GM19023 (cell line): ENCODE results near the gene PDPK1.
"Not testable (repeated sequence)": the region's sequence is repeated elsewhere in the genome, so short reads cannot be mapped to it uniquely, and the experiment has no call there.

Experiments used
- ATAC-seq: cut with Tn5 transposase; IDR thresholded peaks from one replicate; pipeline ENCODE4 v1.9.1; 2021; ENCODE audit warnings: mild to moderate bottlenecking, moderate library complexity; ENCODE audit not compliant: unreplicated experiment

PDPK1 gene

DNA sequence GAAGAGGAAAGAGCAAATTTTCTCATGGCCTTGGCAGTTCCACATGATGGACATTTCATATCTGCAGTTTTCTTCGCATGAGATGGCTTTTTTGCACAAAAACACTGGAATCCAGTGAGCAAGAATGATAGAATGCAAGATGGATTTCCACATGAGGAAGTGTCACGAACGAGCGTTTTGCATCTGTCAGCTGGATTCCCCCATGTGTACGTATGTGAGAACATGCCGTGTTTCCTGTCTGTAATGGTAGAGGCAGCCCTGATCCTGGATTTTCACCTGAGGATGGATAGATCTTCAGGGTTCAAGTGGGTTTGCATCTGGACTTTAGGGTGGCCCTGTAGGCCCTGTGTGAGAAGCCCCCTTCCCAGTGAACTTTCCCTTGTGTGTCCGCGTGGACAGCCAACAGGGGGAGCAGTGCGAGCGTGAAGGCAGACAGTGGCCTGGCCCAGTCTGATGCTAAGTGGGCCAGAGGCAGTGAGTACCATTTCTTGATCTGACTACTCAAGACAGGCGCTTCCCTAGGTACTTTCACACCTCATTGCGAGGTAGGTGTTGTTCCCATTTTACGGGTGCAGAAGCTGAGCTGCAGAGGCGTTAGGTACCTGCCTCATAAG, 2.1 kb downstream of the PDPK1 start:
- ATAC-seq, result not testable (repeated sequence)

GRCh38 chr16:2540912-2541311, 3.1 kb downstream of the PDPK1 start:
- not testable (repeated sequence) for ATAC-seq

DNA sequence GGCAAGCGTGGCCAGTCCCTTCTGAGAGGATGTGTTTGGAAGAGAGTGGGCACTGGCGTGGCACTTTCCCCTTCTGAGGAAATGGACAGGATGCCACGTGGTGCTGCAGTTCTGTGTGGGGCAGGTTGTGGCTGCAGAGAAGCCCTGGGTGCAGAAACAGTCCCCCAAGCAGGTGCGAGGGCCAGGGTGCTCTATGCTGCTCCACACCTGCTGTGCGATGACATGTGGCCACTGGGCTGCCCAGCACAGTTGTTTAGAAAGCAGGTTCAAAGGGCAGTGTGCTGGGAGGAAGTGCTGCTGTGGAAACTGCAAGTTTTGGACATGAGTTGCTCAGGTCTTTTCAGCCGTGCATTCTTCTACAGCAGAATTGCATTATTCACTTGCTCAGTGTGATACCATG, 3.6 kb downstream of the PDPK1 start:
- ATAC-seq, result not testable (repeated sequence)

GRCh38 chr16:2543771-2544170, 6.0 kb downstream of the PDPK1 start:
- not testable (repeated sequence) for ATAC-seq

DNA sequence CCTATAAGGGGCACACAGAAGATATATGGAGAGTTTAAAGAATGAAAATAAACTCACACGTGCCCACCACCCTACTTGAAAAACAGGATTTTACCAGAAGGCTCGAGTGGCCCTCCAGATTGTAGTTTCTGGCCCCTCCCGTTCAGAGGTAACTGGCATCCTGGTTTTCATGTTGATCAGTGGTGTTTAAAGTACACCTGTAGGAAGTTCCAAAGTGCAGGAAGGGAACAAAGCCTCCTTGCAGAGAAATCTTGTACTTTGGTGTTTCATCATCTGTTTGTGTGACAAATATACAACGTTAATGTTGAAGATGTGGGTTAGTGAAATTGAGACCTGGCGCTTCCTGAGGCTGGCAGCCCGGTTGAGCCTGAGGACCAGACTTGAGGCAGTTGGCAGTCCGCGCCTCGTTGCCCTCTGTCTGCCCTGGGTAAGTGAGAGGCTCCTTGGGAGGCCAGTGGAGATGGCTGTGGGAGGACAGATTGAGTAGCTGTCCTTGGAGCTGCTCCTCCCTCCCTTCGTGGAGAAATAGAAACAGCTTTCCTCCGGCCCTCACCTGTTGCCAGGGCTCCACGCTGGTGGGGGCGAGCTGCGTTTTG, 12.6 kb downstream of the PDPK1 start:
- not testable (repeated sequence) for ATAC-seq

GRCh38 chr16:2551420-2551889, 13.6 kb downstream of the PDPK1 start:
- not testable (repeated sequence) for ATAC-seq

DNA sequence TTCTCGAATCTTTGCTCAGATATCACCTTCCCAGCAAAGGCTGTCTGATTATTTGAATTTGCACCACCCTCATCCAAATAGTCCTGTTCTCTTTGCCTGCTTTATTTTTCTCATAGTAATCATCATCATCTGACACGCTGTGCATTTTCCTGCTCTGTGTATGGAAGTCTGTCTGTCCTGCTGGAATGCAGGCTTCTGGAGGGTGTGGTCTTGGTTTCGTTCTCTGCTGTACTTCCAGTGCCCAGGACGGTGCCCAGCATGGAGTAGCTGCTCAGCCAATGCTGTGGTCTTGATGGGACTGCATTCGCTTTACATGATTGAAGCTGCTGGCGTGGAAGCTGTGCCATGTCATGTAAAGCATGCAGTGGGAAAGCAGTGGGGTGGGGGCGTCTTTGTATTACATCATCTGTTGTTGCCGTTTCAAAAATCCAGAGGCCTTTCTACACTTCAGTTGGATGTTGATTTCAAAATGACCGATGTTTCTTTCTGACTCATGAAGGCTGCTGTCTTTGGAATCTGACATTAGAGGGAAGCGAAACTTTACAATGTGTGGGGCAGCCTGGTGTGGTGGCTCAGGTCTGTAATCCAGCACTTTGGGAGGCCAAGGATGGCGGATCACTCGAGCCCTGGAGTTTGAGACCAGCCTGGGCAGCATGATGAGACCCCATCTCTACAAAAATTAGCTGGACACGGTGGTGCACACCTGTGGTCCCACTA, 17.0 kb downstream of the PDPK1 start:
- ATAC-seq, result not testable (repeated sequence)

GRCh38 chr16:2557150-2557549, 19.3 kb downstream of the PDPK1 start:
- ATAC-seq, result not testable (repeated sequence)

DNA sequence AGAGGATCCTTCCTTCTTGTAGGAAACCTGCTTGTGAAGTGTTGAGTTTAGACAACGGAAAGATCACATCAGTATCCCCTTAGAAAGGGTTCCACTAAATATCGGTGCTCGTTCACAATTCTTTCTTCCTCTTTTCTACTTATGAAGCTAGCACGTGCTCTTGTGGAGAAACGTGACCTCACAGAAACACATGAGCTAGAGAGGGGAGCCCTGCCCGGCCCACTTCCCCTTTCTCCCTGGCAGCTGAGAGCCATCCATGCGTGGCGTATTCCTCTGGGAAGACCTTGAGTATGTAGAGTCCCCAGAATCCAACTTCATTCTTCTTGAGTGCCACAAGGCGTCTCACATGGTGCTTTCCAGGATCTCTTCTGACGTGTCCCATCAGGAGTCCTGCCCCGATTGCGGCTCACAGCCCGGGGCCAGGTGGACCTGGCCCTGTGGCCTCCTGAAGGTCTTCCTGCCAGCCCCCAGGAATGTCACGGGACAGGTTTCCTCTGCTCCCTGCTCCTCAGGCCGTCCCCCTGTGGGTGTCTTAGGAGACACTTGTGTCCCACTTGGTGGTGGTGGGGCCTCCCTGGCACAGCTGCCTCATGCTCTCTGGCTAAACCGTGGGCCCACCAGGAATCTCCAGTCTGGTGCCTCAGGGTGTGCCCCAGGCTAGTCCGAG, 22.4 kb downstream of the PDPK1 start:
- ATAC-seq, result peak; percentile 31

DNA sequence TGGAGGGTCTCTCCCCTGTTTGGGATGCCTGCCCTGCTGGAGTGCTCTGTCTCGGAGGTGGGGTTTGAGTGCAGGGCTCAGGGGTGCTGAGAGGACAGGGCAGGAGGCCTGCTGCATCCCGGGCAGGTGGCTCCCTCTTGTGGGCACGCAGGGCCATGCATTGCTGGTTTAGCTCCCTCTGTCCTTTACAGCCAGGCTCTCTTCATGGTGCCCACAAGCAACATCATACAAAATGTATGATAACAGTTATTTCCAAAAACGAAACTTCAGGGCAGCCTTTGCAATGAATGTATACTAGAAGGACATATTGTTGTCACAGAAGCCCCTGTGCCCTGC, 22.9 kb downstream of the PDPK1 start:
- peak; percentile 61 for ATAC-seq

GRCh38 chr16:2567506-2567905, 29.7 kb downstream of the PDPK1 start:
- ATAC-seq, result not testable (repeated sequence)

- not testable (repeated sequence) for ATAC-seq
Observed at GRCh38 chr16:2568573-2568972, 30.8 kb downstream of the PDPK1 start.

- ATAC-seq, result not testable (repeated sequence)
Observed at GRCh38 chr16:2572704-2573103, 34.9 kb downstream of the PDPK1 start.

- not testable (repeated sequence) for ATAC-seq
Observed at GRCh38 chr16:2575839-2576238, 38.0 kb downstream of the PDPK1 start.

DNA sequence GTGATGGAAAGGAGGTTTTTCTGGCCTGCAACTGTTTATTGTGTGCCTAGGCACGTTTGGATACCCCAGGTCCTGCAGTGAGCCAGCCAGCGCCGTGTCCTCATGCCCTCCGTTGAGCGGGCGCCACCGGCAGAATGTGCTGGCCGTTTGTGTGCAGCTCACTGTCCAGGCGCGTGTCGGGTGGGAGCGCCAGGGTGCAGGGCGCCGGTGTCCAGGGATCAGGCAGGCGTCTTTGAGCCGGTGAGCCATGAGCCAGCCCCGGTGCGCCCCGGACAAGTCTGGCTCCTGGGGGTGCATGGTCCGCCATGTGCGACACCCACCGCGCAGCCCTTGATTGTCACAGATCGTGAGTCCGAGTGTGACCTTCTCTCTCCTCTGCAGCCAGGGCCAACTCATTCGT, 39.2 kb downstream of the PDPK1 start:
- ATAC-seq, result not testable (repeated sequence)

GRCh38 chr16:2578905-2579304, 41.1 kb downstream of the PDPK1 start:
- ATAC-seq, result not testable (repeated sequence)

DNA sequence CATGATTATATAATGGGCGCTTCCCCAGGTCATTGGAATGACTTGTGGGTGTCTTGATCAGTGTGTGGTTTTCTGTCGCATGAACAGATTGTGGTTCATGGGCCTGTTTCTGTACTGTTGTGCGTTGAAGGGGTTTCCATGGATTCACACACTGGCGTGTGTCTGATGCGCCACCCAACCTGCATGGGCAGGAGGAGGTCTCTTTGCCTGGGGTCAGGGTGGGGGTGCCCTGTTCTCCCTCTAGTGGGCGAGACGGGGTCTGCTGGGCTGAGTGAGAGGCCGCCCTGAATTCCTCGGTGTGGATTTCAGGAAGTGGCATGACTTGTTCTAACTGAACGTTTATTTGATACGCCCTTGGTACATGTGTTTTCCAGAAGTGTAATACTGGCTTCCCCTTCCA, 42.3 kb downstream of the PDPK1 start:
- ATAC-seq, result not testable (repeated sequence)

- not testable (repeated sequence) for ATAC-seq
Observed at GRCh38 chr16:2580818-2581217, 43.0 kb downstream of the PDPK1 start.

- ATAC-seq, result no peak
Observed at GRCh38 chr16:2584729-2585650, 47.2 kb downstream of the PDPK1 start.

DNA sequence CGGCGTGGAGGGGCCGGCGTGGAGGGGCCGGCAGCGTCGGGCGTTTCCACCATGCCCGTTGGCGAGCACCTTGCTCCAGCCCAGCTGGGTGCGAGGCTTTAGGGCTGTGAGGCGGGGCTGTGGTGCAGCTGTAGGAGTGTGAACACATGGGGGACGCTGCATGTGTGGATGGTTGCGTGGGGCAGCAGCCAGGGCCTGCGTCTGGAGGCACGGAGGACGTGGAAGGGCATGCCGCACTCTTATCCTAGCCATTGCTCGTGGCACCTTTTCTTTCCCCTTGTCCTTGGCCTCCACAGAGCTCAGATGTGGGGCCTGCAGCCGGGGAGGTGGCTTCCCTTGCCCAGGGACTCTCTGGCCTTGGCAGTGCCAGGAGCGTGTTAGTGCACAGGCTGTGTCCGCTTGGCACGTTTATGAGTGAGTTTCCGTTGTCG, 47.8 kb downstream of the PDPK1 start:
- ATAC-seq, result no peak
